ENCODE results near the gene NT5C2. TPM values are rescaled to one million over a fixed set of nuclear protein-coding genes. Genes with fewer than 3 reads are reported as not detected.
"Not testable (repeated sequence)": the region's sequence is repeated elsewhere in the genome, so short reads cannot be mapped to it uniquely, and the experiment has no call there.

NT5C2 gene
- total RNA-seq, 1 experiment from 2014 or later = 76.1 TPM

- H3K27ac Mint-ChIP-seq = peak overlapping the region; percentile 77
- no peaks in the 10 kb centered on the region for H3K9me3 Mint-ChIP-seq
- ChIA-PET CTCF (interaction anchor here (1.4 kb wide), 1 partner anchor 65 kb away, joined by 4 read pairs; no protein-coding TSS in a partner anchor), POLR2A (no interaction called here)
- H3K27me3 Mint-ChIP-seq (ENCODE audit: low read depth) = no peaks in the 10 kb centered on the region
- TF ChIP-seq KAT7 (CRISPR knock-in tag; IDR thresholded peaks at IDR 0.05; ENCODE audit: borderline replicate concordance) (no peak), USF2 (CRISPR knock-in tag; IDR thresholded peaks at IDR 0.05) (no peak), ETV6 (CRISPR knock-in tag; IDR thresholded peaks at IDR 0.05) (no peak)
- TF ChIP-seq, protein P1, sequence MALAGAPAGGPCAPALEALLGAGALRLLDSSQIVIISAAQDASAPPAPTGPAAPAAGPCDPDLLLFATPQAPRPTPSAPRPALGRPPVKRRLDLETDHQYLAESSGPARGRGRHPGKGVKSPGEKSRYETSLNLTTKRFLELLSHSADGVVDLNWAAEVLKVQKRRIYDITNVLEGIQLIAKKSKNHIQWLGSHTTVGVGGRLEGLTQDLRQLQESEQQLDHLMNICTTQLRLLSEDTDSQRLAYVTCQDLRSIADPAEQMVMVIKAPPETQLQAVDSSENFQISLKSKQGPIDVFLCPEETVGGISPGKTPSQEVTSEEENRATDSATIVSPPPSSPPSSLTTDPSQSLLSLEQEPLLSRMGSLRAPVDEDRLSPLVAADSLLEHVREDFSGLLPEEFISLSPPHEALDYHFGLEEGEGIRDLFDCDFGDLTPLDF (CRISPR knock-in tag; IDR thresholded peaks at IDR 0.05) = no peak
- TF ChIP-seq, protein P2, sequence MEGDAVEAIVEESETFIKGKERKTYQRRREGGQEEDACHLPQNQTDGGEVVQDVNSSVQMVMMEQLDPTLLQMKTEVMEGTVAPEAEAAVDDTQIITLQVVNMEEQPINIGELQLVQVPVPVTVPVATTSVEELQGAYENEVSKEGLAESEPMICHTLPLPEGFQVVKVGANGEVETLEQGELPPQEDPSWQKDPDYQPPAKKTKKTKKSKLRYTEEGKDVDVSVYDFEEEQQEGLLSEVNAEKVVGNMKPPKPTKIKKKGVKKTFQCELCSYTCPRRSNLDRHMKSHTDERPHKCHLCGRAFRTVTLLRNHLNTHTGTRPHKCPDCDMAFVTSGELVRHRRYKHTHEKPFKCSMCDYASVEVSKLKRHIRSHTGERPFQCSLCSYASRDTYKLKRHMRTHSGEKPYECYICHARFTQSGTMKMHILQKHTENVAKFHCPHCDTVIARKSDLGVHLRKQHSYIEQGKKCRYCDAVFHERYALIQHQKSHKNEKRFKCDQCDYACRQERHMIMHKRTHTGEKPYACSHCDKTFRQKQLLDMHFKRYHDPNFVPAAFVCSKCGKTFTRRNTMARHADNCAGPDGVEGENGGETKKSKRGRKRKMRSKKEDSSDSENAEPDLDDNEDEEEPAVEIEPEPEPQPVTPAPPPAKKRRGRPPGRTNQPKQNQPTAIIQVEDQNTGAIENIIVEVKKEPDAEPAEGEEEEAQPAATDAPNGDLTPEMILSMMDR (IDR thresholded peaks at IDR 0.05) = no peak
- TF ChIP-seq, protein P3, sequence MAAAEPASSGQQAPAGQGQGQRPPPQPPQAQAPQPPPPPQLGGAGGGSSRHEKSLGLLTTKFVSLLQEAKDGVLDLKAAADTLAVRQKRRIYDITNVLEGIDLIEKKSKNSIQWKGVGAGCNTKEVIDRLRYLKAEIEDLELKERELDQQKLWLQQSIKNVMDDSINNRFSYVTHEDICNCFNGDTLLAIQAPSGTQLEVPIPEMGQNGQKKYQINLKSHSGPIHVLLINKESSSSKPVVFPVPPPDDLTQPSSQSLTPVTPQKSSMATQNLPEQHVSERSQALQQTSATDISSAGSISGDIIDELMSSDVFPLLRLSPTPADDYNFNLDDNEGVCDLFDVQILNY (CRISPR knock-in tag; IDR thresholded peaks at IDR 0.05) = no peak
- DNase-seq (ENCODE audit: low spot score) (no peak), ATAC-seq (no peak)
- no peak overlapping the region for H3K4me3 Mint-ChIP-seq
- peaks cover 37% of the 10 kb centered on the region for H3K4me1 Mint-ChIP-seq
- peaks cover 24% of the 10 kb centered on the region for H3K36me3 Mint-ChIP-seq
Measured at GRCh38 chr10:103180491-103180890, 12.6 kb downstream of the NT5C2 start.

DNA sequence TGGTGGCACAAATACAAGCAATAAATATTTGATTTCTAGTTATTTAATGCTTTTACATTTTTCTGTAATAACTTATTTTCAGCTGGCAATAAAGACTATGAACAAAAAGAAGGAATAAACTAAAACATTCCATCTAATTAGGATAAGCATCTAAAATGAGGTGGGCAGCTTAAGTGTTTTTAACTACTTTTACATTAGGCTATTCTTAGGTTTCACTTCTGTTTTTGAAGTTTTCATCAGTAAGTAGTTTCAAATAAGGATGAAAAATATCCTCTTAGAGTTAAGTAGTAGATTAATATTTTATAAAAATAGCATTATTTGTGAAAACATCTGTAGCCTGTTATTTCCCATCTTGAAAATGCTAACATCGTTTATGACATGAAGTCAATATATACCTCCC lies 15.9 kb downstream of the NT5C2 start:
- Mint-ChIP-seq H3K4me3 (no peak overlapping the region), H3K27ac (peak overlapping the region; percentile 85; the same call in 1 of the 2 replicates), H3K36me3 (peaks cover 45% of the 10 kb centered on the region), H3K4me1 (peaks cover 18% of the 10 kb centered on the region), H3K9me3 (no peaks in the 10 kb centered on the region), H3K27me3 (ENCODE audit: low read depth) (no peaks in the 10 kb centered on the region)
- ChIA-PET CTCF (interaction anchor here (1.1 to 1.6 kb wide), 3 partner anchors 54 to 67 kb away, joined by 3 to 7 read pairs (median 4); no protein-coding TSS in a partner anchor), POLR2A (interaction anchor here (0.6 to 1.4 kb wide), 3 partner anchors 12 to 53 kb away, joined by 4 read pairs; partner anchors contain the start of gene NT5C2)
- no peak for TF ChIP-seq RORB (CRISPR knock-in tag; IDR thresholded peaks at IDR 0.05)
- TF ChIP-seq, protein P4, sequence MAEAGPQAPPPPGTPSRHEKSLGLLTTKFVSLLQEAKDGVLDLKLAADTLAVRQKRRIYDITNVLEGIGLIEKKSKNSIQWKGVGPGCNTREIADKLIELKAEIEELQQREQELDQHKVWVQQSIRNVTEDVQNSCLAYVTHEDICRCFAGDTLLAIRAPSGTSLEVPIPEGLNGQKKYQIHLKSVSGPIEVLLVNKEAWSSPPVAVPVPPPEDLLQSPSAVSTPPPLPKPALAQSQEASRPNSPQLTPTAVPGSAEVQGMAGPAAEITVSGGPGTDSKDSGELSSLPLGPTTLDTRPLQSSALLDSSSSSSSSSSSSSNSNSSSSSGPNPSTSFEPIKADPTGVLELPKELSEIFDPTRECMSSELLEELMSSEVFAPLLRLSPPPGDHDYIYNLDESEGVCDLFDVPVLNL (CRISPR knock-in tag; IDR thresholded peaks at IDR 0.05; ENCODE audit: borderline replicate concordance, low read depth) = no peak
- ATAC-seq (no peak), DNase-seq (ENCODE audit: low spot score) (no peak)

DNA sequence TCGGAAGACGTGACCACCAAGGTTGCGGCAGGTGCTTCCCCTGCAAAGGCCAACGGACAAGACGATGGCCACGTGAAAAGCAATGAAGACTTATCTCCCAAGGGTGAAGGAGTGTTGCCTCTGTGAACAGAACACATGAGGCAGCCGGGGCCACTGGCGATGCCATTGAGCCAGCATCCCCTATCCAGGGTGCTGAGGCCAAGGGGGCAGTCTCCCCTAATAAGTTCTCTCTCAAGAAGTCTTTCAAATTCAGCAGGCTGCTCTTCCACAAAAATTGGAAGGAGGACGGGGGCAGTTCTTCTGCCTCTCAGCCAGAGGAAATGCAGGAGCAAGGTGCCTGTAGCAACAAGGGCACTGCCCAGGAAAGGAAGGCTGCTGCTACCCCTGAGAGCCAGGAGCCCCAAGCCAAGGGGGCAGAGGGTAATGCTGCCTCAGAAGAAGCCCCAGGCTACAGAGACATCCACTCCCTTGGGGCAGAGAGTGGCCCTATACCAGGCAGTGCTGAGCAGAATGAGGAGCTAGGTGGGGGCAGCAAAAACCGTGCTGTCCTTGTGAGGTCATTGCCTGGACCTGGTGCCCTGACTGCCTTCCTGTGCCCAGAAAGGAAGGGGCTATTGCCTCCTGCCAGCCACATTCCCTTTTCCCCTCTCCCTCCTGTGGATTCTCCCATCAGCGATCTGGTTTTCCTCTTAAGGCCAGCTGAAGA lies 17.3 kb downstream of the NT5C2 start:
- H3K36me3 Mint-ChIP-seq = peaks cover 44% of the 10 kb centered on the region
- H3K27ac Mint-ChIP-seq = no peak overlapping the region; the same call in none of the 2 replicates
- H3K4me3 Mint-ChIP-seq = no peak overlapping the region
- POLR2A ChIA-PET = no interaction called here
- DNase-seq (ENCODE audit: low spot score) (no peak), ATAC-seq (peak; percentile 30)
- H3K4me1 Mint-ChIP-seq = peaks cover 18% of the 10 kb centered on the region
- H3K27me3 Mint-ChIP-seq (ENCODE audit: low read depth) = no peaks in the 10 kb centered on the region
- CTCF ChIA-PET = interaction anchor here (1.0 to 1.6 kb wide), 2 partner anchors 63 to 69 kb away, joined by 3 to 7 read pairs; no protein-coding TSS in a partner anchor
- no peaks in the 10 kb centered on the region for H3K9me3 Mint-ChIP-seq
- TF ChIP-seq ZNF317 (CRISPR knock-in tag; IDR thresholded peaks at IDR 0.05; ENCODE audit: borderline replicate concordance, low read depth) = no peak
- no peak for TF ChIP-seq GTF2I (CRISPR knock-in tag; conservative IDR thresholded peaks at IDR 0.05)
- TF ChIP-seq NFE2L1 (CRISPR knock-in tag; IDR thresholded peaks at IDR 0.05) = no peak
- no peak for TF ChIP-seq ZNF263 (CRISPR knock-in tag; IDR thresholded peaks at IDR 0.05; ENCODE audit: low read depth)
- no peak for TF ChIP-seq USF1 (CRISPR knock-in tag; IDR thresholded peaks at IDR 0.05)
- no peak for TF ChIP-seq GRHL2 (CRISPR knock-in tag; IDR thresholded peaks at IDR 0.05; ENCODE audit: insufficient replicate concordance, severe bottlenecking)
- no peak for TF ChIP-seq JUN (CRISPR knock-in tag; IDR thresholded peaks at IDR 0.05)
- TF ChIP-seq CREM (CRISPR knock-in tag; IDR thresholded peaks at IDR 0.05) = no peak
- no peak for TF ChIP-seq NR1H2 (CRISPR knock-in tag; IDR thresholded peaks at IDR 0.05)
- TF ChIP-seq ERG (CRISPR knock-in tag; IDR thresholded peaks at IDR 0.05) = no peak

- H3K4me3 Mint-ChIP-seq; DNase-seq (ENCODE audit: low spot score); POLR2A ChIA-PET; H3K27ac Mint-ChIP-seq; ATAC-seq; H3K9me3 Mint-ChIP-seq; H3K27me3 Mint-ChIP-seq (ENCODE audit: low read depth); CTCF ChIA-PET: not testable (repeated sequence)
- peaks cover 18% of the 10 kb centered on the region for H3K4me1 Mint-ChIP-seq
- peaks cover 33% of the 10 kb centered on the region for H3K36me3 Mint-ChIP-seq
Measured at GRCh38 chr10:103174324-103174723, 18.7 kb downstream of the NT5C2 start.
